CD1c-positive myeloid dendritic cell (primary cell): ENCODE measurements around the gene ASF1B.
"Not testable (repeated sequence)": the region's sequence is repeated elsewhere in the genome, so short reads cannot be mapped to it uniquely, and the experiment has no call there.

Source experiments
- DNase-seq: peaks from one replicate; pipeline ENCODE4 v3.0.0-alpha.2; 2016; ENCODE audit errors: extremely low spot score

The ASF1B gene

DNA sequence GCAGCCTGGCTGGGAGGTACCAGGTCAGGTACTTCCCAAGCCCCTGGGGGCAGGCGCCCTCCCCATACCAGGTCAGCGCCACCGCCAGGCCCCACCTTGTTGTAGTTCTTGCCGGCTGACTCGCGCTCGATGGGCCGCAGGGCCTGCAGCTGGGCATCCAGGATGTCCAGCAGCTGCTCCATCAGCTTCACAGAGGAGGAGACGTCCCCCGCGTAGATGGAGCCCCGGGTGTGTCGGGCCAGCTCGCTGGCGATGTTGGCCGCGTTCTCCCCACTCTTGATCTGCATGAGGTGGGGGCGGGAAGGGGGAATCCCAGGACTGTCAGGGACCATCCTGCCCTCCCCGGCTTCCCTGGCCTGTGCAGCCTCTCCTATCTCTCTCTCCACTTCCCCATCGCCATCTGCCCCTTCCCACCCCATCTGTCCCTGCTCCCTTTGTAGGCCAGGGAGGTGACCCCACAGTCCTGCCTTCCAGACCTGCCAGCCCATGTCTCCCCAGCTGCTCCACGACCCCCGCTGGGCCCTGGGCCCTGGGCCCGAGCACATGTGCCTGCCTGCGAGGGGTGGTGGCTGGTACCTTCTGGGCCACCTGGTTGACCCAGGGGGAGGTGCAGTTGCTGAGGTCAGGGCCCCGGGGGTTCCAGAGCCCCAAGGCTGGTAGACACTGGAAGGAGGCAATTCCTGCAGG lies 23.8 kb upstream of the ASF1B start:
- DNase-seq: no peak

DNA sequence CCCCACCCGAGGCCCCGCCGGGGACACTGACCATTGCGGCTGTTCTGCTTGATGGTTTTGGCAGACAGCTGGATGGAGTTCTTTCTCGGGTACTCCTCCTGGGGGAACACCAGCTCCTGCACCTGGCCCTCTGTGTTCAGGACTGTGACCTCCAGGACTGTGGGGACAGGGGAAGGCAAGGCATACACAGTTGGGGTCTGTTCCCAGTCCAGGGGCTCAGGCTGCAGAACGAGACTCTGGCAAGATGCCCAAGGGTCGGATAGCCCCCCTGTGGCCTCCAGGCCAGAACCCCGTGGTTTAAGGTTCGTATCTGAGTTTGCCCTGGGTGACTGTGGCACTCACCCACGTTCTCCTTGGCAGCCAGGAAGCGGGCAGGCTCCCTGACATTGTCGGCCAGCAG lies 22.7 kb upstream of the ASF1B start:
- no peak for DNase-seq

DNA sequence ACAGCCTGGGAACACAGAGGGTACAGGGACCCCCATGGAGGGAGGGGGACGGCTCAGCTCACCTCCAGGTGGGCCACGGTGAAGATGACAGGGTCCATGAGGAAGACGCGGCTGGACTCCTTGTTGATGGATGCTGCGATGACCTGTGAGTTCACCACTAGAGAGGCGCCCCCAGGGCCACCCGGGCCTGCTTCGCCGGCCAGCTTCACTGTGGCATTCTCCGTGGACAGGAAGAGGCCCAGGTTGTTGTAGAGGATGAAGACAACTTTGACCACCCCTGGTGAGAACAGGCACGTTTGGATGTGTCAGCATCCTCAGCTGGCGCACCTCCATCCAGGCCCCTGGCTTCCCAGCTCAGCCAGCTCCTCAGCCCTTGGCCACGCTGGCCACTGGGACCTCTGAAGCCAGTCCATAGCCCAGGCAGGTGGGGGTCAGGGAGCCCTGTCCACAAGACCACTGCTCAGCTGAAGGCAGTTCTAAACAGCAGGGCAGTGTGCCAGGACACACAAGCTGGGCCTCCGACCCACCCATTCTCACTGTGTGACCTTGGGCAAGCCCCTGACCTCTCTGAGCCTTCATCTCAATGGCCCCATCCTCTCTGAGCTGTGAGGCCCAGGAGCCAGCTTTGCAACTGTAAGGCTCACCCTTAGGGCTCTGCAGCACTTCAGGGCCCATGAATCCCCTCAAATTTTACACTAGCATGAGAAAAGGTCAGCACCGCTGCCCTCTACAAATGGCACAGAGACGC lies 22.1 kb upstream of the ASF1B start:
- no peak for DNase-seq

DNA sequence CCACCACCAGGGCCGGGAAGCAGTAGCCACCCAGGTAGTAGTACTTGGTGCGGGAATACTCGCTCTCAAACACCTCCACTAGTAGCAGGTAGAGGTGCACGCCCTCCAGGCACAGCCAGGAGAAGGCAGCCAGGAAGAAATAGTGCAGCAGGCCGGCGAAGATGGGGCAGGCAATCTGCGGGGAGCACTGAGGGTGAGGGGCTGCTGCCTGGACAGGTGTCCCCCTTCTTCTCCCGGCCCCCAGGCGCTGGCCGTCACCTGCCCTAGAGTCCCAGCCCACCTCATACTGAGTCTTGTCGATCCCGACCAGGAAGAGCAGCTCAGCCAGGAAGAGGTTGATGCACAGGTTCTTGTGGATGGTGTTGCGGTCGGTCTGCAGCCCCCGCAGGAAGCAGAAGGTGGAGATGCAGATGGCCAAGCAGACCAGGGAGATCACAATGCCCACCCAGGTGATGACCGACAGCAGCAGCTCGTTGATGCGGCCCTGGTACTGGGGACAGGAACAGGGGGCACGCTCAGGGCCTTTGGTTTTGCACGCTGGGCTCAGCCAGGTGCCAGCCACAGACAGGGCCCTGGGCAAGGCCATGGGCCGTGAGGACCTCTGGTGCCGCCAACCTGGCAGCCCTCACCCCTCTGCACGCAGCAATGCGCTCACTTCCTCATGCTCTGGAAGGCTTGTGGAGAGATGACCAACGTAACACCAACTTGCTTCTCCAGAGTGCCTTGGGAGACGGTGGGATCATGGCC lies 20.8 kb upstream of the ASF1B start:
- DNase-seq: no peak

DNA sequence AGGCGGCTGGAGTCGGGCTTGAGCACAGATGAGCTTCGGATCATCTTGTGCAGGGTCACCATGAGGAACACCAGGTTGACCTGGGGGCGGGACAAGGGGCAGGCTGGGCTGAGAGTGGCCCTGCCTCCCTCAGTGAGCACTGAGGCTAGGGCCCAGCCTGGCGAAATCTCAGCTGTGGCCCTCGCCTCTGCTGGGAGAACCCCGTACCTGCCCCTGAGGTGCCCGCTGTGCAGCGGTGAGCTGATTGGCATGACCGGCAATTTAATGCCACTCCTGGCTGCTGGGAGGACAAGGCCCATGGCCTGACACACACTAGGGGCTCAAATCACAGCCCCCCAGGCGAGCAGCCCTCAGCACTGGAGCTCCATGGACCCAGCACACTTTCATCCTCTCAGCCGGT lies 19.7 kb upstream of the ASF1B start:
- no peak for DNase-seq

DNA sequence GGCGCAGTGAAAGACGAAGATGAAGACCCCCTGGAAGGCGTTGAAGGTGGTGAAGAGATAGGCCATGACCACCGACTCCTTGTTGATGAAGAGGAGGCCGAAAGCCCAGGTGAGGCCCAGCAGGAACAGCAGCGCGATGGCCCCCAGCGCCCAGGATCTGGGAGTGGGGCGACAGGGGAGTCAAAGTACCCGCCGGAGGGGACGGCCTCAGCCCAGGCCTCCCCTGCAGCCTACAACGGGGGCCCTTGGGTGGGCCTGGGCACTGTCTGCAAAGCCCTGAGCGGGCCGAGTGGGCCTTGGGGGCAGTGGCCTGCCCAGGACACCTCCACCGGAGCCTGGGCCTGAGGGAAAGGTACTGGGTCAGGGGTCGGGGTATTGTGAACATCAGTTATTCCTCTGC lies 19.0 kb upstream of the ASF1B start:
- no peak for DNase-seq

DNA sequence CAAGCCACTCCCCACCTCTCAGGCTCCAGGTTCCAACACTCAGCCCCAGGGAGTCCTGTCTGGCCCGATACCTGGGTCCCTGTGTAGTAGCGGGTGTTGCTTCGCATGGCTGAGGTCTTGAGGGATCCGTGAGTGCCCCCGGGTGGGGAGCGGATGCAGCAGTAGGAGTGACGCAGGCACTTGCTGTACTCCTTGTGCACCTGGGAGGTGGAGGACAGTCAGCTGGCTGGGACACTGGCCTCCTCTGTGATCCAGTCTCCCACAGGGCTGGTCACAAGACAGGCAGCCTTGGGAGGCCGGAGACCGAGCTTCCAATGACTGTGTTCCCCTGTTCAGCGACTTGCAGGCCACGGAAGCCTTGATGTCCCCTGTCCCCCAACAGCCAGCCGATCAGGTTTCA lies 16.3 kb upstream of the ASF1B start:
- no peak for DNase-seq

DNA sequence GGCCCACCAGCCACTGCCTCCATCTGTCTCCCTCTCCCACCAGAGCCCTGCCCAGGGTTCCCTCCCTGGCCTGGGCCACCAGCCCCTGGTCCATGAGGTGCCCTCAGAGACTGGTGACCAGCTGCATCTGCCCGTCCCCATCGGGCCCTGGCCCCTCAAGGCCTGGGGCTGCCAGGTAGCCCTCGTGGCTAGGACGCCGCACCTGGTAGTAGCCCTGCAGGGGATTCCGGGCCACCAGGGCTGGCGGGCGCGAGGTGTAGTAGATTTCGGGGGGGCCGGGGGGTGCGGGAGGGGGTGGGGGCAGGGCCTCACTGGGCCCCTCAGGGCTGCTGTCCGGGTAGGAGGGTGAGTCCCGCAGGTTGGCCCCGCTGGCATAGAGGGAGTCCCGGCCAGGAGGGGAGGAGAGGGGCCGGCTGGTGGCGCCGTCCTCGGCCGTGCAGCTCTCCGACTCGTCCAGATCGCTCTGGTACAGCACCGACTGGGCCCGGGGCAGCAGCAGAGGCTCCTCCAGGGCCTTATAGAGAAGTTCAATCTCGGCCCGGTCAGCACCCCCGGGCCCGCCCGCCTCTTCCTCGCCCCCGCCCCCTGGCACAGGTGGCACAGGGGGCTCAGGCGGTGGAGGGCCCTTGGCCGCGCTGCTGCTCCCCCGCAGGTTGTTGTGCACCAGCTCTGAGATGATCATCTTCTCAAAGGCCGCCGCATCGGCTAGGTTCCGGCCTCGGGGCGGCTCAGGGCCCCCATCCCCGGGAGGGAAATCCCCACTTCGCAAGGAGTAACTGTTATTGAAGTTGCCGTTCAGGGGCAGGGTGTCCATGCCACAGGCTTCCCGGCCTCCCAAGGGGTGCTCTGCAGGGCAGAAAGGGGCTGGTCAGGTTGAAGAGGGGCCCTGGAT lies 14.6 kb upstream of the ASF1B start:
- DNase-seq: no peak

DNA sequence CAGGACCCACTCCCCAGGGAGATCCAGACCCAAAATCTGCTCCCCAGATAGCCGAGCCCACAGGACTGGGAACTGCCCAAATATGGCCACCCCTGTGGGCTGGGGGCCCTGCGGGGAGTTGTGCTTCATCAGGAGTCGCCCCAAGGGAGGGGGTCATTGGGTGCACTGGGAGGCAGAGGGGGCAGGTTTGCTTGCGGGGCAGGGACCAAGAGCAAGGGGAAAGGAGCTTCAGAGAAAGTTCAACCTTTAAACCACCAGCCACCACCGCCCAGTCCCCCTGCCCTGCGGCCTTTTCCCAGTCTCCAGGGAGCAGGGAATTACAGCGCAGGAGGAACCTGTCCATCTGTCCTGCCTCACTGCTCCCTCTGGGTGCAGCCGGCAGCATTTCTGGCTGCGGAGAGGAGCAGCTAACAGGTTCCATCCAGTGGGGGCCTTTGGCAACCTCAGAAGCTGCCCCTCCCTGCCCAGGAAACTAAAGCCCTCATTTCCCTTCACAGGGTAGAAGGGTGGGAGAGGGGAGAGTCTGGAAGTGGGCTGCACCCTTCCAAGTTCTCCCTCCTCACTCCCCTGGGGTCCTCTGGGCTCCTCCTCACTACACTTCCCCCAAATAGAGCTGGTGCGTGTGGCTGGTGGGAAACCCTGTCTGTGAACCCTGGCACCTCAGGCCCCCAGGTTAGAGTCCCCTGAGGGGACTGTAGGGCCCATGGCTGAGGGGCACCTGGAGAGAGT lies 13.8 kb upstream of the ASF1B start:
- no peak for DNase-seq

DNA sequence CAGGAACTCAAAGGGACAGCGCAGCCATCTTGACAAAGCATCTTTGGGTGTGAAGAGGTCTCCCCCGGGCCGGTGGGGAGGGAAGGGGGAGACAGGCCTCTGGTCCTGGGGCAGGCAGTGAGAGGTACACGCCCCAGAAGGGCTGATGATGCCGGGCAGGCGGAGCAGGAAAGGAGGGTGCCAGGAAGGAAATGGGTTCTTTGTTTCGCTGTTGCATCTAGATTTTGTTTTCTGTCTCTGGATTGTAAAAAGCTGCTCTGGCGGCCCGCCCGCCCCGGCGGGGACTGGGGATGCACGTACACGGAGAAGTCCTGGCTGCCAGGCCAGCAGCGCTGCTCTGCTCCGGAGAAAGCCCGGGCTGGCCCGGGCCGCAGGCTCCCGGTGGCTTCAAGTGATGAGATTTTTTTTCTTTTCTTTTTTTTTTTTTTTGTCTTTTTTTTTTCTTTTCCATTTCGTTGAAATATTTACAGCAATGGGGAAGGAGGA lies 13.2 kb upstream of the ASF1B start:
- DNase-seq: peak; percentile 19

DNA sequence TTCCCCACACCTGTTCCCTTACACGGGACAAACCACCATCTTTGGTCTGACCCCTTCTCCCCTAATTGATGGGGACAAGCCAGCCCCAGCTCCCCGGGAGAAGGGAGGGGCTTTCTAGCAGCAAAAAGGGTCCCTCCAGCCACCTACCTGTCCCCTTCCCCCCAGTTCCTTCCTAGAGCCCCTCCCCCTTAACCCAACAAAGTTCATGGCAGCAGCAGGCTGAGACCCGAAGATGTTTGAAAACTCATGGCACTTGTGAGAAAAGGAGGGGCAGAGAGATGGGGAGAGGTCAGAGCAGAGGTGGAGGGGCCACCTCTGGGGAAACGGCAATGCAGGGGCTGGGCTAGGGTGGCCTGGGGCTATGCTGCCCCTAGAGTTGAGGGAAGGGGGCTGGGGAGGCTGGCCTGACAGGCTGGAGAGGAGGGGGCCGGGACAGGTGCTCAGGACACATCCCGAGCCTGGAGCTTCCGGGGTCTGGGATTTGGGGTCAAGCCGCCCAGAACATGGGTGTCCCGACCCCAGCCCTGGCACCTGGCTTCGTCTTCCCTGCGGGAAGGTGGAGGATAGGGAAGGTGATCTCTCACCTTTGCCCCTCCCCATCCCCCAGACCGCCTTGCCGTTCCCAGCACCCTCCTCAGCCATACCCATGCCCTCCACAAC lies 12.5 kb upstream of the ASF1B start:
- DNase-seq: no peak

DNA sequence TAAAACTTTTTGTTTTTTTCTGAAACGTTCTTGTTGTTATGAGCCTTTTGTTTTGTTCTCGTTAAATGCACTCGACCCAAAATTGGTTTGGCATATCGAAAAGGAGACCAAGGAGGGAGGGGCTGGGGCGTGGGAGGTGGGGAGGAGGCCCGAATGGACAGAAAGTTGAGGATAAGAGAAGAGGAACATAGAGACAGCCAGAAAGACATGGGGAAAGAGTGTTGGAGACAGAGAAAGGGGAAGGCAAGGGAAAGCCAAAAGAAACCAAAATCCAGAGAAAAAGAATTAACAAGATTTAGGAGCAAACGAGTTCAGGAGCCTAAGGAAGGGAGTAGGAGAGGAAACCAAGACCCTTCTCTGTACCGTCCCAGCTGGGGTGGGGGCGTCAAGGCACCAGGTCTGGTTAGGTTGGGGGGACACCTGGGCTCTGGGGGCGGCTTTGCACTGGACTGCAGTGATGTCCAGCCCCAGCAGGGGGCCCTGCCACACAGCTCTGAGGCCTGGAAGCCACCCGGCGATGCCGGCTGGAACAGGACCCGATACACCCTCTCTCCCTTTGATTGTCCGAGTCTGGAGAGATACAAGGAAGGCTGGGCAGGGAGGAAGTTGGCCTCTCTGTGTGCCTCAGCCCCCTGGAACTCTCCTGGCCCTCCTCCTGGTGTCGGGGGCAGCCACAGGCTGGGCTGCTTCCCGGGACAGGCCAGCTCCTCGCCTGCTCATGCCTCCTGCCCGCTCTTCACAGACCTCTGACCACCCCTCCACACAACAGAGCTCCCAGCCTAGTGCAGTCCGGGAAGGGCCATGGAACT lies 11.6 kb upstream of the ASF1B start:
- DNase-seq: peak; percentile 57

DNA sequence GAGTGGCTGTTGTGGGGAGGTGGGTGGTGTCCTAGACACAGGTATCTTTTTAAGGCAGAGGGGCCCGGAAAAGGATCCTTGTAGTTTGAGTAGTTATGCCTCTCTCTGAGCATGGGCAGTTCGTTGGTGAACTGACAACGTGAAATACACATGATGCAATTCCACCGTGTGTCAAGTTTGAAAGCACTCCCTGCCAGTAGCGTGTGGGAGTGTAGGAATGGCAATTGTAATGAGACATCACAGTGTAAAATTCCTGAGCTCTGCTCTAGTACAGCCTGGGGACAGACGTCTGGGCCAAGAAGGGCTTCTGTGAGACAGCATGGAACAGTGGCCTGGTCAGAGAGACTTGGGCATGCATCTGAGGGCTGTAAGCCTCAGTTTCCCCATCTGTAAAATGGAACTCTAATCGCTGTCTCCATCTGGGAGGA lies 10.4 kb upstream of the ASF1B start:
- peak; percentile 21 for DNase-seq

DNA sequence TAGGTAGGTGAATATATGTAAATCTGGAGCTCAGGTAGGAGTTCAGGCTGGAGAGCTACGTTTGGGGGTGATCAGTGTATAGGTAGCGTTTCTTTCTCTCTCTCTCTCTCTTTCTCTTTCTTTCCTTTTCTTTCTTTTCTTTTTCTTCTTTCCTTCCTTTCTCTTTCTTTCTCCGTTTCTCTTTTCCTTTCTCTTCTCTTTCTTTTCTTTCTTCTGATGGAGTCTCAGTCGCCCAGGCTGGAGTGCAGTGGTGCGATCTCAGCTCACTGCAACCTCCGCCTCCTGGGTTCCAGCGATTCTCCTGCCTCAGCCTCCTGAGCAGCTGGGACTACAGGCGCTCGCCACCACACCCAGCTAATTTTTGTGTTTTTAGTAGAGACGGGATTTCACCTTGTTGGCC lies 9.8 kb upstream of the ASF1B start:
- DNase-seq: not testable (repeated sequence)

DNA sequence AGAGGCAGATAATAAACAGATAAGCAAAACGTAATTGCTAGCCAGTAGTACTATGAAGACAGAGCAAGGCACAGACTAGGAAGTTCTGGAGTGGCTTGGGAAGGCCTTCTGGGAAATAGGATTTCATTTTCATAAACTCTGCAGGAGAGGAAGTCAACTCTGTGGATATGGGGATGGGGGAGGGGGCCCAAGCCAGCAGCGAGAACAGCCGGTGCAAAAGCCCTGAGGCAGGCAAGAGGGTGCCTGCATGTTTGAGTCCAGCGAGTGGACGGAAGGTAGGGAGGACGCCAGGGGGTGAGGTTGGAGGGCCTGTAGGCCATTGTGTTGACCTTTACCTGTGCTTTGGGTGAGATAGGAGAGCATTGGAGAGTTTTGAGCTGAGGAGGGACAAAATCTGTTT lies 9.0 kb upstream of the ASF1B start:
- no peak for DNase-seq

DNA sequence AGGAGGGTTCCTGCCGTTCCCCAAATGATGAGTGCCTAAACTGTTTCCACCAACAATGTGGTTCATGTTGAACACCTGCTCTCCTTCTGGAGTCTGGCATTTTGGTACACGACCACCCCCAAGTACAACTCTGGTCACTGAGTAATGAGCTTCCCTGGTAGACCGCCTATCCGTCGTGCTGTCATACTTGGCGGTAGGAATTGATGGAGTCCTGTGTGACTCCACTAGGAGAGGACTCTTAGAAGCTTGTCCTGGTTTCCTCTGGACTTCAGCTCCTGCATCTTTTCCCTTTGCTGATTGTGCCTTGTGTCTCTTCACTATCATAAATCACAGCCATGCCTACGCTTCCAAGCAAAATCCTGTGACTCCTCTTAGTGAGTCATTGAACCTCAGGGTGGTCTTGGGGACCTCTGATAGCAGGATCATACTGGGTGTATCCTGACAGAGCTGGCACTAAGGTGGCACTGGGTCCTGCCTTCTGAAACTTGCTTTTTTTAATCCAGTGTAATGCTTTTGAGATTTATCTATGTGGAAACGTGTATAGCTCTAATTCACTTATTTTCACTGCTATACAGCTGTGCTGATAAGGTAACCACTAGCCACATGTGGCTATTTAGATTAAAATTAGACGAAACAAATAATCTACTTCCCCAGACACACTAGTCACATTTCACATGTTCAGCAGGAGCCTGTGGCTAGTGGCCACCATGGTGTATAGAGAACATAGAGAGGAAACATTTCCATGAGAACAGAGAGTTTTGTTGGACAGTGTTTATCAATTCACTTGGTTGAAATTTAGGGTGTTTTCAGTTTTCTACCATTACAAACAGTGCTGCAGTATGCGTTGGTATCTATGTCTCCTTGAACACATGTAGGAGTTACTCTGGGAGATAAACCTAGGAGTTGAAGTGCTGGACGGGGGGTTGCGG lies 6.1 kb upstream of the ASF1B start:
- no peak for DNase-seq

DNA sequence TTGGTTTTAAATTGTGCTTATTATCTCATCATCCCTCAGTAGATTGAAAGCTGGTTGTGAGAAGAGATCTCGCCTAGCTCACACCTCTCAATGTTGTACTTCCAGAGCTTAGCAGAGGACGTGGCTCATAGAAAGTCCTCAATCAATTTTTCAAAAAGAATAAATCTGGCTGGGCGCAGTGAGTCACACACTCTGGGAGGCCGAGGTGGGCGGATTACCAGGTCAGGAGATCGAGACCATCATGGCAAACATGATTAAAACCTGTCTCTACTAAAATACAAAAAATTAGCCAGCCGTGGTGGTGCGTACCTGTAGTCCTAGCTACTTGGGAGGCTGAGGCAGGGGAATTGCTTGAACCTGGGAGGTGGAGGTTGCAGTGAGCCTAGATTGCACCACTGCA lies 4.7 kb upstream of the ASF1B start:
- no peak for DNase-seq

DNA sequence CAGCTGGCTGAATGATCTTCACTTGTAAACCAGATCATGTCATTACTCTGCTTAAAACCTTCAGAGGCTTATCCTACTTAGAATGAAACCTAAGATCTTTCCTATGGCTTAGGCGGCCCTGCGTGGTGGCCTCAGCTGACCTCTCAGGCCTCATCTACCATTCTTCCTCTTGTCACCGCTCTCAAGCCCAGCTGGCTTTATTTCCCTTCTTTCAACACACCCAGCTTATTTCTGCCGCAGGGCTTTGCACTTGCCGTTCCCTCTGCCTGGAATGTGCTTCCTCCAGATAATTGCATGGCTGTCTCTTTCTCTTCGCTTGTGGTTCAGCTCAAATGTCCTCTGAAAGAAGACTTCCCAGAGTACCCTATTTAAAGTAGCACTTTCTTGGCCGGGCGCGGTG lies 3.6 kb upstream of the ASF1B start:
- peak; percentile 62 for DNase-seq
